ENCODE data around the gene HK1. TPM values are rescaled to one million over a fixed set of nuclear protein-coding genes. Genes with fewer than 3 reads are reported as not detected.

HK1 gene
- total and polyA plus RNA-seq, 3 experiments from 2014 or later = 144 to 153 (median 151) TPM

GRCh38 chr10:69422676-69423075, 144.4 kb downstream of the HK1 start:
- Mint-ChIP-seq H3K27ac (no peak overlapping the region), H3K4me3 (no peak overlapping the region), H3K36me3 (no peaks in the 10 kb centered on the region), H3K27me3 (peaks cover 0 to 5% of the 10 kb centered on the region in 2 donors), H3K9me3 (peaks cover 0 to 2% (median 0%) of the 10 kb centered on the region in 5 donors), H3K4me1 (peaks cover 39 to 46% (median 41%) of the 10 kb centered on the region in 3 donors)
- Histone ChIP-seq H3K4me3 (ENCODE audit: low read length) (no peak overlapping the region), H3K27ac (ENCODE audit: low read depth, low read length) (no peak overlapping the region), H3K9me3 (ENCODE audit: low read length) (no peaks in the 10 kb centered on the region), H3K27me3 (ENCODE audit: insufficient read depth, low read length, poor library complexity, severe bottlenecking) (no peaks in the 10 kb centered on the region), H3K36me3 (ENCODE audit: insufficient read depth, low read length) (no peaks in the 10 kb centered on the region), H3K4me1 (ENCODE audit: insufficient read depth, low read length) (peaks cover 40% of the 10 kb centered on the region)
- ChIA-PET POLR2A (no interaction called here), CTCF (interaction anchor here (1.5 kb wide), 1 partner anchor 85 kb away, joined by 4 read pairs; no protein-coding TSS in a partner anchor)
- DNase-seq = no peak

GRCh38 chr10:69425041-69425440, 146.7 kb downstream of the HK1 start:
- no peaks in the 10 kb centered on the region for H3K36me3 ChIP-seq (ENCODE audit: insufficient read depth, low read length)
- Mint-ChIP-seq H3K36me3 (no peaks in the 10 kb centered on the region), H3K9me3 (no peaks in the 10 kb centered on the region), H3K4me1 (peaks cover 46 to 55% (median 51%) of the 10 kb centered on the region in 3 donors), H3K4me3 (no peak overlapping the region), H3K27ac (peak overlapping the region in 6 of 8 donors; percentile 15 to 92 (median 76)), H3K27me3 (peaks cover 0 to 5% of the 10 kb centered on the region in 2 donors)
- ChIA-PET POLR2A (no interaction called here), CTCF (interaction anchor here (0.7 to 2.9 kb wide), 3 partner anchors 8 to 82 kb away, joined by 3 to 12 read pairs (median 3); no protein-coding TSS in a partner anchor)
- no peak overlapping the region for H3K27ac ChIP-seq (ENCODE audit: low read depth, low read length)
- H3K4me3 ChIP-seq (ENCODE audit: low read length) = no peak overlapping the region
- no peaks in the 10 kb centered on the region for H3K9me3 ChIP-seq (ENCODE audit: low read length)
- DNase-seq = no peak
- peaks cover 40% of the 10 kb centered on the region for H3K4me1 ChIP-seq (ENCODE audit: insufficient read depth, low read length)
- H3K27me3 ChIP-seq (ENCODE audit: insufficient read depth, low read length, poor library complexity, severe bottlenecking) = no peaks in the 10 kb centered on the region

- Histone ChIP-seq H3K9me3 (ENCODE audit: low read length) (no peaks in the 10 kb centered on the region), H3K4me1 (ENCODE audit: insufficient read depth, low read length) (peaks cover 40% of the 10 kb centered on the region), H3K27ac (ENCODE audit: low read depth, low read length) (peak overlapping the region; percentile 17), H3K36me3 (ENCODE audit: insufficient read depth, low read length) (no peaks in the 10 kb centered on the region), H3K27me3 (ENCODE audit: insufficient read depth, low read length, poor library complexity, severe bottlenecking) (no peaks in the 10 kb centered on the region), H3K4me3 (ENCODE audit: low read length) (no peak overlapping the region)
- H3K4me1 Mint-ChIP-seq = peaks cover 46 to 55% (median 51%) of the 10 kb centered on the region in 3 donors
- ChIA-PET CTCF (interaction anchor here (0.7 to 2.9 kb wide), 3 partner anchors 8 to 82 kb away, joined by 3 to 12 read pairs (median 3); no protein-coding TSS in a partner anchor), POLR2A (no interaction called here)
- peak overlapping the region in 6 of 7 donors; percentile 7 to 57 (median 22) for H3K4me3 Mint-ChIP-seq
- no peaks in the 10 kb centered on the region for H3K9me3 Mint-ChIP-seq
- H3K27me3 Mint-ChIP-seq = peaks cover 0 to 5% of the 10 kb centered on the region in 2 donors
- peak overlapping the region; percentile 1 to 92 (median 82) for H3K27ac Mint-ChIP-seq
- no peaks in the 10 kb centered on the region for H3K36me3 Mint-ChIP-seq
- DNase-seq = peak; percentile 7 to 65 (median 56)
Measured at GRCh38 chr10:69425511-69426298, 147.4 kb downstream of the HK1 start.

- Histone ChIP-seq H3K27ac (ENCODE audit: low read depth, low read length) (peak overlapping the region; percentile 17), H3K4me1 (ENCODE audit: insufficient read depth, low read length) (peaks cover 40% of the 10 kb centered on the region), H3K27me3 (ENCODE audit: insufficient read depth, low read length, poor library complexity, severe bottlenecking) (no peaks in the 10 kb centered on the region), H3K9me3 (ENCODE audit: low read length) (no peaks in the 10 kb centered on the region), H3K36me3 (ENCODE audit: insufficient read depth, low read length) (no peaks in the 10 kb centered on the region), H3K4me3 (ENCODE audit: low read length) (no peak overlapping the region)
- no peaks in the 10 kb centered on the region for H3K9me3 Mint-ChIP-seq
- no peaks in the 10 kb centered on the region for H3K36me3 Mint-ChIP-seq
- no peak for DNase-seq
- peaks cover 0 to 5% of the 10 kb centered on the region in 2 donors for H3K27me3 Mint-ChIP-seq
- POLR2A ChIA-PET = no interaction called here
- peaks cover 46 to 55% (median 51%) of the 10 kb centered on the region in 3 donors for H3K4me1 Mint-ChIP-seq
- H3K27ac Mint-ChIP-seq = peak overlapping the region; percentile 73 to 92 (median 86)
- CTCF ChIA-PET = interaction anchor here (0.7 to 2.9 kb wide), 2 partner anchors 18 to 232 kb away, joined by 3 to 12 read pairs; no protein-coding TSS in a partner anchor
- H3K4me3 Mint-ChIP-seq = peak overlapping the region in 1 of 7 donors; percentile 57
Measured at GRCh38 chr10:69426376-69426727, 148.1 kb downstream of the HK1 start.

- Histone ChIP-seq H3K27ac (ENCODE audit: low read depth, low read length) (no peak overlapping the region), H3K9me3 (ENCODE audit: low read length) (no peaks in the 10 kb centered on the region), H3K4me1 (ENCODE audit: insufficient read depth, low read length) (peaks cover 35% of the 10 kb centered on the region), H3K4me3 (ENCODE audit: low read length) (no peak overlapping the region), H3K27me3 (ENCODE audit: insufficient read depth, low read length, poor library complexity, severe bottlenecking) (no peaks in the 10 kb centered on the region), H3K36me3 (ENCODE audit: insufficient read depth, low read length) (no peaks in the 10 kb centered on the region)
- H3K4me1 Mint-ChIP-seq = peaks cover 42 to 51% (median 49%) of the 10 kb centered on the region in 3 donors
- ChIA-PET CTCF (interaction anchor here (0.9 to 1.9 kb wide), 4 partner anchors 20 to 79 kb away, joined by 3 to 6 read pairs (median 4); no protein-coding TSS in a partner anchor), POLR2A (no interaction called here)
- H3K36me3 Mint-ChIP-seq = no peaks in the 10 kb centered on the region
- DNase-seq = no peak
- no peaks in the 10 kb centered on the region for H3K9me3 Mint-ChIP-seq
- H3K27ac Mint-ChIP-seq = peak overlapping the region in 6 of 8 donors; percentile 5 to 83 (median 66)
- peak overlapping the region in 1 of 7 donors; percentile 46 for H3K4me3 Mint-ChIP-seq
- H3K27me3 Mint-ChIP-seq = no peaks in the 10 kb centered on the region
Measured at GRCh38 chr10:69428165-69428564, 149.9 kb downstream of the HK1 start.

- DNase-seq = no peak
- Histone ChIP-seq H3K4me3 (ENCODE audit: low read length) (no peak overlapping the region), H3K36me3 (ENCODE audit: insufficient read depth, low read length) (no peaks in the 10 kb centered on the region), H3K27ac (ENCODE audit: low read depth, low read length) (no peak overlapping the region), H3K27me3 (ENCODE audit: insufficient read depth, low read length, poor library complexity, severe bottlenecking) (no peaks in the 10 kb centered on the region), H3K9me3 (ENCODE audit: low read length) (no peaks in the 10 kb centered on the region), H3K4me1 (ENCODE audit: insufficient read depth, low read length) (no peaks in the 10 kb centered on the region)
- Mint-ChIP-seq H3K4me3 (no peak overlapping the region), H3K9me3 (no peaks in the 10 kb centered on the region), H3K4me1 (no peaks in the 10 kb centered on the region), H3K27ac (no peak overlapping the region), H3K36me3 (peaks cover 0 to 2% (median 0%) of the 10 kb centered on the region in 3 donors), H3K27me3 (peaks cover 2 to 6% of the 10 kb centered on the region in 2 donors)
- ChIA-PET CTCF (interaction anchor here (1.3 to 2.1 kb wide), 2 partner anchors 9 to 15 kb away, joined by 3 to 9 read pairs; no protein-coding TSS in a partner anchor), POLR2A (no interaction called here)
Measured at GRCh38 chr10:69434169-69434568, 155.9 kb downstream of the HK1 start.

- H3K27ac Mint-ChIP-seq = no peak overlapping the region
- no peaks in the 10 kb centered on the region for H3K4me1 Mint-ChIP-seq
- Histone ChIP-seq H3K9me3 (ENCODE audit: low read length) (no peaks in the 10 kb centered on the region), H3K36me3 (ENCODE audit: insufficient read depth, low read length) (no peaks in the 10 kb centered on the region), H3K4me1 (ENCODE audit: insufficient read depth, low read length) (no peaks in the 10 kb centered on the region), H3K27ac (ENCODE audit: low read depth, low read length) (no peak overlapping the region), H3K27me3 (ENCODE audit: insufficient read depth, low read length, poor library complexity, severe bottlenecking) (no peaks in the 10 kb centered on the region), H3K4me3 (ENCODE audit: low read length) (no peak overlapping the region)
- CTCF ChIA-PET = interaction anchor here (2.1 kb wide), 1 partner anchor 15 kb away, joined by 9 read pairs; no protein-coding TSS in a partner anchor
- POLR2A ChIA-PET = no interaction called here
- H3K27me3 Mint-ChIP-seq = peaks cover 3 to 6% of the 10 kb centered on the region in 2 donors
- no peaks in the 10 kb centered on the region for H3K9me3 Mint-ChIP-seq
- peaks cover 0 to 2% (median 0%) of the 10 kb centered on the region in 3 donors for H3K36me3 Mint-ChIP-seq
- no peak for DNase-seq
- H3K4me3 Mint-ChIP-seq = no peak overlapping the region
Measured at GRCh38 chr10:69434926-69435325, 156.6 kb downstream of the HK1 start.

- H3K4me3 Mint-ChIP-seq = no peak overlapping the region
- no peak overlapping the region for H3K27ac Mint-ChIP-seq
- H3K36me3 Mint-ChIP-seq = peaks cover 0 to 2% (median 0%) of the 10 kb centered on the region in 3 donors
- H3K27me3 ChIP-seq (ENCODE audit: insufficient read depth, low read length, poor library complexity, severe bottlenecking) = no peaks in the 10 kb centered on the region
- H3K27ac ChIP-seq (ENCODE audit: low read depth, low read length) = no peak overlapping the region
- H3K9me3 Mint-ChIP-seq = no peaks in the 10 kb centered on the region
- no peaks in the 10 kb centered on the region for H3K9me3 ChIP-seq (ENCODE audit: low read length)
- ChIA-PET POLR2A (no interaction called here), CTCF (no interaction called here)
- no peak for DNase-seq
- no peaks in the 10 kb centered on the region for H3K36me3 ChIP-seq (ENCODE audit: insufficient read depth, low read length)
- no peaks in the 10 kb centered on the region for H3K4me1 ChIP-seq (ENCODE audit: insufficient read depth, low read length)
- no peaks in the 10 kb centered on the region for H3K4me1 Mint-ChIP-seq
- no peak overlapping the region for H3K4me3 ChIP-seq (ENCODE audit: low read length)
- peaks cover 6 to 7% of the 10 kb centered on the region in 2 donors for H3K27me3 Mint-ChIP-seq
Measured at GRCh38 chr10:69435966-69436520, 157.7 kb downstream of the HK1 start.
